Measurements from ENCODE around the gene ADTRP. TPM values are rescaled to one million over a fixed set of nuclear protein-coding genes. Genes with fewer than 3 reads are reported as not detected.

Gene ADTRP
- total and polyA plus RNA-seq, 2 of the 13 experiments (the other 11 are each of a cell fraction or from before 2014, with no cell fraction given): not detected

- no peaks in the 10 kb centered on the region for H3K36me3 ChIP-seq (replicated peaks in 1 of 2; ENCODE audit: control insufficient read depth in 1 of 2, insufficient read depth in 2 of 2, low read length in 2 of 2)
- no peak overlapping the region for H3K9ac ChIP-seq (ENCODE audit: insufficient read depth, low read depth, low read length)
- H4K20me1 ChIP-seq (ENCODE audit: insufficient read depth, low read length): no peaks in the 10 kb centered on the region
- no peaks in the 10 kb centered on the region for H3K9me3 ChIP-seq (ENCODE audit: low read length)
- H3K27me3 ChIP-seq (ENCODE audit: control insufficient read depth in 1 of 2, insufficient read depth in 2 of 2, low read length in 2 of 2): peaks cover 0 to 6% of the 10 kb centered on the region in 2 experiments; a peak in 3 of 5 replicates
- H3K27ac ChIP-seq (ENCODE audit: extremely low read length, insufficient read depth, low read length): no peak overlapping the region
- H3K4me1 ChIP-seq (ENCODE audit: insufficient read depth, low read length): no peaks in the 10 kb centered on the region
- in situ Hi-C loops (cut with HindIII; ENCODE audit: extremely low pct_ligation_motif_present, low pct_unique_long_range_greater_than_20kb) (no loop called here), intact Hi-C loops (cut with micrococcal nuclease; ENCODE audit: unreplicated experiment) (loop anchor here (10.0 kb wide), 1 partner anchor 102 kb away; no protein-coding TSS in a partner anchor)
- no peaks in the 10 kb centered on the region for H3K79me2 ChIP-seq (ENCODE audit: insufficient read depth, low read length)
- CTCF ChIA-PET (ENCODE audit: low intra/inter-chr PET ratio, low total read pairs): no interaction called here
- ATAC-seq: no peak
- no peak for DNase-seq (ENCODE audit: low spot score)
- 10% methylated on average over 6 of the region's 6 CpGs for WGBS (ENCODE audit: low lambda C conversion rate)
- POLR2A ChIA-PET: no interaction called here
- H3K4me3 ChIP-seq (replicated peaks in 1 of 3; ENCODE audit: insufficient read depth in 1 of 3, low read depth in 2 of 3, low read length in 3 of 3): no peak overlapping the region
- no peak overlapping the region for H3K4me2 ChIP-seq (ENCODE audit: low read depth, low read length)
- FAIRE-seq: no peak
- no peak for TF ChIP-seq PAWR (CRISPR knock-in tag; IDR thresholded peaks at IDR 0.05; ENCODE audit: borderline replicate concordance)
- TF ChIP-seq CHCHD3 (CRISPR knock-in tag; IDR thresholded peaks at IDR 0.05): no peak
- no peak for TF ChIP-seq ZNF546 (CRISPR knock-in tag; conservative IDR thresholded peaks at IDR 0.05)
- no peak for TF ChIP-seq ZNF746 (CRISPR knock-in tag; IDR thresholded peaks at IDR 0.05)
- TF ChIP-seq CEBPB (IDR thresholded peaks at IDR 0.05; ENCODE audit: borderline replicate concordance, low read depth, low read length): peak; percentile 91
- TF ChIP-seq U2AF1 (optimal IDR thresholded peaks at IDR 0.05; ENCODE audit: low read depth, low read length): no peak
- TF ChIP-seq DR1 (CRISPR knock-in tag; IDR thresholded peaks at IDR 0.05): no peak
- H2AFZ ChIP-seq (ENCODE audit: low read length): no peak overlapping the region
- no TSS peak for BruUV-seq (replicated peaks)
These were observed 65.8 kb downstream of the ADTRP start for GRCh38 chr6:11712760-11713159.

DNA sequence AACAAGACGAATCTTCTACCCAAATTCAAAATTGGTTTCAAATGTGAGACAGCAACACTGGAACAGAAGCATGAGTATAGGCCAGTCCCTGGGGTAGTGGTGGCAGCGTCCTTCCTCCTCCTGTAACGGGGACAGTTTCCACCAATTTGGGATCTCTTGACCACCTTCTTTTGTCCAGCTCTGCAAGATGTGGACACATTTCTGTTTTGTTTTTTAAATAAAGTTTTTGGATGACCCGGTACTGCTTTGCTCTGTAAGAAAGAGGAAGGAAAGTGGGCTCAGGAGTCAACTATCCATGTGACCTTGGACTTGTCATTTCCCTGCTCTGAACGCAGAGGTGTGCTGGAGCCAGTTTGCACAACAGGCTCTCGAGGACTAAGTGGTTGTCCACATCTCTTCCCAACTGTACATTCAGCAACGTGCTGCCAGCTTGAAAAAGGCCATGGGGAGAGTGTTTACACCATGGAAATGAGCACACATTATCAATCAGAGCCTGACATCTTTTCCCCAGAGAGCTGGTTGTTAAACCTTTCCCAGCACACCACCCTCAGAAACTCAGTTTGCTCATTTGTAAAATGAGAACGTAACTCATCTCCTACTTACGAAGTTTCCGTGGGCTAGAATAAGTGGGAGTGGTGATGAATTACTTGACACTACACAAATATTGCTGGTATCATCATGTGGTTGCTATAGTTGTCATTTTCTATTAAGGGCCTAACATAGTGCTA is 66.5 kb downstream of the ADTRP start:
- no peaks in the 10 kb centered on the region for H3K4me1 ChIP-seq (ENCODE audit: insufficient read depth, low read length)
- no peaks in the 10 kb centered on the region for H4K20me1 ChIP-seq (ENCODE audit: insufficient read depth, low read length)
- no peaks in the 10 kb centered on the region for H3K36me3 ChIP-seq (replicated peaks in 1 of 2; ENCODE audit: control insufficient read depth in 1 of 2, insufficient read depth in 2 of 2, low read length in 2 of 2)
- no peak overlapping the region for H3K9ac ChIP-seq (ENCODE audit: insufficient read depth, low read depth, low read length)
- DNase-seq (ENCODE audit: low spot score) (no peak), ATAC-seq (no peak), FAIRE-seq (no peak)
- H3K9me3 ChIP-seq (ENCODE audit: low read length): no peaks in the 10 kb centered on the region
- in situ Hi-C loops (cut with HindIII; ENCODE audit: extremely low pct_ligation_motif_present, low pct_unique_long_range_greater_than_20kb) (no loop called here), intact Hi-C loops (cut with micrococcal nuclease; ENCODE audit: unreplicated experiment) (loop anchor here (10.0 kb wide), 1 partner anchor 103 kb away; no protein-coding TSS in a partner anchor)
- H3K27me3 ChIP-seq (ENCODE audit: control insufficient read depth in 1 of 2, insufficient read depth in 2 of 2, low read length in 2 of 2): peaks cover 0 to 6% of the 10 kb centered on the region in 2 experiments; a peak in 2 of 5 replicates
- no peak overlapping the region for H3K27ac ChIP-seq (ENCODE audit: extremely low read length, insufficient read depth, low read length)
- no TSS peak for BruUV-seq (replicated peaks)
- ChIA-PET CTCF (ENCODE audit: low intra/inter-chr PET ratio, low total read pairs) (no interaction called here), POLR2A (no interaction called here)
- no peaks in the 10 kb centered on the region for H3K79me2 ChIP-seq (ENCODE audit: insufficient read depth, low read length)
- H2AFZ ChIP-seq (ENCODE audit: low read length): no peak overlapping the region
- 28% methylated on average over 10 of the region's 10 CpGs for WGBS (ENCODE audit: low lambda C conversion rate)
- H3K4me3 ChIP-seq (replicated peaks in 1 of 3; ENCODE audit: insufficient read depth in 1 of 3, low read depth in 2 of 3, low read length in 3 of 3): no peak overlapping the region
- no peak overlapping the region for H3K4me2 ChIP-seq (ENCODE audit: low read depth, low read length)
- TF ChIP-seq TGIF2 (CRISPR knock-in tag; IDR thresholded peaks at IDR 0.05): no peak
- TF ChIP-seq, protein P1, sequence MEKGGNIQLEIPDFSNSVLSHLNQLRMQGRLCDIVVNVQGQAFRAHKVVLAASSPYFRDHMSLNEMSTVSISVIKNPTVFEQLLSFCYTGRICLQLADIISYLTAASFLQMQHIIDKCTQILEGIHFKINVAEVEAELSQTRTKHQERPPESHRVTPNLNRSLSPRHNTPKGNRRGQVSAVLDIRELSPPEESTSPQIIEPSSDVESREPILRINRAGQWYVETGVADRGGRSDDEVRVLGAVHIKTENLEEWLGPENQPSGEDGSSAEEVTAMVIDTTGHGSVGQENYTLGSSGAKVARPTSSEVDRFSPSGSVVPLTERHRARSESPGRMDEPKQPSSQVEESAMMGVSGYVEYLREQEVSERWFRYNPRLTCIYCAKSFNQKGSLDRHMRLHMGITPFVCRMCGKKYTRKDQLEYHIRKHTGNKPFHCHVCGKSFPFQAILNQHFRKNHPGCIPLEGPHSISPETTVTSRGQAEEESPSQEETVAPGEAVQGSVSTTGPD (CRISPR knock-in tag; IDR thresholded peaks at IDR 0.05): no peak
- TF ChIP-seq ZNF644 (CRISPR knock-in tag; IDR thresholded peaks at IDR 0.05; ENCODE audit: low read depth): no peak
- TF ChIP-seq RFXAP (CRISPR knock-in tag; IDR thresholded peaks at IDR 0.05; ENCODE audit: borderline replicate concordance): no peak

All from HepG2 (cell line).